Tibial nerve (tissue), 4 donors: ENCODE results near the gene USP2.

ENCODE experiments used
- CTCF ChIP-seq, 5 experiments: fragments of 200-600 bp in 3 of 5; fragments of 450-650 bp in 2 of 5; sonication (generic) in 3 of 5; IDR thresholded peaks; one replicate each; pipeline ENCODE4 v1.5.1; 2016 to 2019; ENCODE audit warnings: antibody characterized with exemption in 5 of 5, mild to moderate bottlenecking in 3 of 5, moderate library complexity in 2 of 5
- EP300 ChIP-seq, 2 donors: sonication (generic); formaldehyde crosslinking; IDR thresholded peaks; one replicate each; pipeline ENCODE4 v1.6.1; 2017; ENCODE audit warnings: antibody characterized with exemption in 2 of 2, mild to moderate bottlenecking in 1 of 2
- POLR2A ChIP-seq, 2 donors: fragments of 450-650 bp; IDR thresholded peaks; one replicate each; pipeline ENCODE4 v1.6.1; 2017; ENCODE audit warnings: antibody characterized with exemption in 2 of 2, mild to moderate bottlenecking in 2 of 2, moderate library complexity in 2 of 2

DNA sequence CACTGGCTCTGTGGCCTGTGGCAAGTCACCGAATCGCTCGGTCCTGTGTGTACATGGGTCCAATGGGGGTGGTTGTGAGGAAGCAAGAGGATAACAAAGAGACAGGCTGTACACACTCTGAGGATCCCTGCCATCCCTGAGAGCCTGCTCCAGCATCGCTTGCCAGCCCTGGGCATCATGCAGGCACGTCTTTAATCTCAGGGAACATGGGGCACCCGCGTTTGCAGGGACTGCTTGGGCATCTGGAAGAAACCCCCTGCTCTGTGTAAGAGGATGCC lies 39.5 kb downstream of the USP2 start:
- no peak for TF ChIP-seq CTCF (IDR thresholded peaks at IDR 0.05)
- no peak for TF ChIP-seq POLR2A (IDR thresholded peaks at IDR 0.05)
- no peak for TF ChIP-seq EP300 (IDR thresholded peaks at IDR 0.05)
